Loucy (cell line): ENCODE results near the gene BACH2.

Experiments
- H2AFZ ChIP-seq: fragments of 200-600 bp; sonication (generic); 2 replicates; pipeline ENCODE4 v1.6.0; 2016; ENCODE audit warnings: antibody characterized with exemption, mild to moderate bottlenecking, low read length, moderate library complexity
- H3F3A ChIP-seq: fragments of 200-600 bp; 2 replicates; pipeline ENCODE4 v1.6.0; 2016; ENCODE audit warnings: antibody characterized with exemption, low read depth, mild to moderate bottlenecking
- H3K27me3 ChIP-seq: fragments of 200-600 bp; sonication (generic); 2 replicates; pipeline ENCODE4 v1.6.1; 2014; ENCODE audit warnings: low read length, mild to moderate bottlenecking; ENCODE audit not compliant: insufficient read depth, poor library complexity, severe bottlenecking
- H3K36me3 ChIP-seq: fragments of 200-600 bp; sonication (generic); 2 replicates; pipeline ENCODE4 v1.6.1; 2016; ENCODE audit warnings: low read length; ENCODE audit not compliant: insufficient read depth
- H3K4me1 ChIP-seq: fragments of 200-600 bp; sonication (generic); 2 replicates; pipeline ENCODE4 v1.5.1; 2014; ENCODE audit warnings: low read length, mild to moderate bottlenecking; ENCODE audit not compliant: insufficient read depth, poor library complexity, severe bottlenecking
- H3K4me2 ChIP-seq: fragments of 200-600 bp; sonication (generic); 2 replicates; pipeline ENCODE4 v1.6.0; 2014; ENCODE audit warnings: antibody characterized with exemption, low read length, low read depth, mild to moderate bottlenecking; ENCODE audit not compliant: poor library complexity, severe bottlenecking
- H3K4me3 ChIP-seq: fragments of 200-600 bp; sonication (generic); 2 replicates; pipeline ENCODE4 v1.5.1; 2014; ENCODE audit warnings: low read length, mild to moderate bottlenecking, mixed read lengths; ENCODE audit not compliant: poor library complexity, severe bottlenecking
- H3K79me2 ChIP-seq: fragments of 200-600 bp; sonication (generic); 2 replicates; pipeline ENCODE4 v1.6.1; 2014; ENCODE audit warnings: low read length; ENCODE audit not compliant: insufficient read depth
- H3K9ac ChIP-seq: fragments of 200-600 bp; sonication (generic); 2 replicates; pipeline ENCODE4 v1.6.0; 2014; ENCODE audit warnings: mild to moderate bottlenecking, low read depth, low read length, moderate library complexity; ENCODE audit not compliant: poor library complexity, severe bottlenecking
- H3K9me2 ChIP-seq: fragments of 200-600 bp; sonication (generic); replicated peaks from 2 replicates; pipeline ENCODE4 v1.6.1; 2016; ENCODE audit warnings: low read depth, low read length, mixed read lengths
- H3K9me3 ChIP-seq: fragments of 200-600 bp; sonication (generic); 2 replicates; pipeline ENCODE4 v1.6.1; 2014; ENCODE audit warnings: mild to moderate bottlenecking, antibody characterized with exemption, low read length, low read depth; ENCODE audit not compliant: insufficient read depth
- H4K20me1 ChIP-seq: fragments of 200-600 bp; sonication (generic); 2 replicates; pipeline ENCODE4 v1.6.0; 2014; ENCODE audit warnings: antibody characterized with exemption, low read length, mild to moderate bottlenecking; ENCODE audit not compliant: insufficient read depth, poor library complexity, severe bottlenecking
- CTCF ChIP-seq: fragments of 200-600 bp; sonication (generic); conservative IDR thresholded peaks from 2 replicates; pipeline ENCODE4 v1.5.1; 2014; ENCODE audit warnings: mild to moderate bottlenecking, antibody characterized with exemption, low read length
- EZH2phosphoT487 ChIP-seq: fragments of 200-600 bp; IDR thresholded peaks from 2 replicates; pipeline ENCODE4 v1.6.1; 2018; ENCODE audit warnings: antibody characterized with exemption, mild to moderate bottlenecking, moderate library complexity, borderline replicate concordance

The BACH2 gene

DNA sequence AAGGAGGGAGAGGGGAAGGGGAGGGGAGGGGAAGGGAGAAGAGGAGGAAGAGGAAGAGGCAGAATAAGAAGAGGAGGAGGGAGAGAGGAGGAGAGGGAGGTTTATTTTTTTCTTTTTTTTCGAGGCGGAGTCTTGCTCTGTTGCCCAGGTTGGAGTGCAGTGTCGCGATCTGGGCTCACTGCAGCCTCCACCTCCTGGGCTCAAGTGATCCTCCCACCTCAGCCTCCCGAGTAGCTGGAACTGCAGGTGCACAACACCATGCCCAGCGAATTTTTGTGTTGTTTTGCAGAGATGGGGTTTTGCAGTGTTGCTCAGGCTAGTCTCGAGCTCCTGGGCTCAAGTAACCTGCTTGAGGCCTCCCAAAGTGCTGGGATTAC is 408.5 kb downstream of the BACH2 start:
- H3F3A ChIP-seq, result no peaks in the 10 kb centered on the region
- no peak overlapping the region for H3K4me3 ChIP-seq
- no peaks in the 10 kb centered on the region for H3K9me3 ChIP-seq
- H3K4me1 ChIP-seq, result no peaks in the 10 kb centered on the region
- H3K9me2 ChIP-seq, result no peaks in the 10 kb centered on the region
- no peaks in the 10 kb centered on the region for H3K36me3 ChIP-seq
- H3K4me2 ChIP-seq, result no peak overlapping the region
- H3K27me3 ChIP-seq, result no peaks in the 10 kb centered on the region
- no peaks in the 10 kb centered on the region for H4K20me1 ChIP-seq
- no peaks in the 10 kb centered on the region for H3K79me2 ChIP-seq
- no peak overlapping the region for H3K9ac ChIP-seq
- H2AFZ ChIP-seq, result no peak overlapping the region
- TF ChIP-seq CTCF (no peak), EZH2phosphoT487 (no peak)

DNA sequence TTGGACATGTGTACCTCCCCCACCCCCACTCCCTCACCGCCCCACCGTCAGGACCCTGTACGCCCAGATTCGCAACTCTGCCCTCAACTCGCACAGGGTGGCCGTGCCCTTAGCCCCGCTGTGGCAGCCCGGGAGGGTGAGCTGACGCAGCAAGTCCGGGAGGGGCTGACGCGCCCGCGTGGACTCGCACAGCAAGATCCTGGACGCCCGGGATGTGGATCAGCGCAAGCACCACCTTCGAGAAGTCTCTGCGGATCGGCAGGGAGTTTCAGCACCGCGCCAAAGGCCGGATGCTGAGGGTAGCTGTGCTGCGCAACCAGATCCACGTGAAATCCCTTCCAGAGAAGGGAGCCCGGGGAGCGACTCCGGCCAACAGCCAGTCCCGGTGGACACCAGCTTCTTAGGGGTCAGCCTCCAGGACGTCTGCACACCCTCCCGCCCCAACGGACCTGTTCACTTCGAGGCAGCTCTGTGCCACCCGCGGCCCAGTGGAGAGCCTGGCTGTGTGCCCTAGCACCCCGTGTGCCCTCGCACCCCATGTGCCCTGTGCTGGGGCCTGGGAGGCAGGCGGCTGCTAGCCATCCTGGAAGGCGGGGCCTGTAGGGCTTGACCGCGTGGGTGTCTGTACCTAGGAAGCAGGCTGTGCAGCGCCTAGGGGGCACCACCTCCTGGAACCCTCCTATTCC is 409.0 kb downstream of the BACH2 start:
- Histone ChIP-seq H3K4me3 (no peak overlapping the region), H3K4me1 (no peaks in the 10 kb centered on the region), H4K20me1 (no peaks in the 10 kb centered on the region), H2AFZ (no peak overlapping the region), H3K36me3 (no peaks in the 10 kb centered on the region), H3K9me3 (no peaks in the 10 kb centered on the region), H3K9ac (no peak overlapping the region), H3K9me2 (no peaks in the 10 kb centered on the region), H3K27me3 (no peaks in the 10 kb centered on the region), H3F3A (no peaks in the 10 kb centered on the region), H3K4me2 (no peak overlapping the region), H3K79me2 (no peaks in the 10 kb centered on the region)
- TF ChIP-seq CTCF (no peak), EZH2phosphoT487 (no peak)

DNA sequence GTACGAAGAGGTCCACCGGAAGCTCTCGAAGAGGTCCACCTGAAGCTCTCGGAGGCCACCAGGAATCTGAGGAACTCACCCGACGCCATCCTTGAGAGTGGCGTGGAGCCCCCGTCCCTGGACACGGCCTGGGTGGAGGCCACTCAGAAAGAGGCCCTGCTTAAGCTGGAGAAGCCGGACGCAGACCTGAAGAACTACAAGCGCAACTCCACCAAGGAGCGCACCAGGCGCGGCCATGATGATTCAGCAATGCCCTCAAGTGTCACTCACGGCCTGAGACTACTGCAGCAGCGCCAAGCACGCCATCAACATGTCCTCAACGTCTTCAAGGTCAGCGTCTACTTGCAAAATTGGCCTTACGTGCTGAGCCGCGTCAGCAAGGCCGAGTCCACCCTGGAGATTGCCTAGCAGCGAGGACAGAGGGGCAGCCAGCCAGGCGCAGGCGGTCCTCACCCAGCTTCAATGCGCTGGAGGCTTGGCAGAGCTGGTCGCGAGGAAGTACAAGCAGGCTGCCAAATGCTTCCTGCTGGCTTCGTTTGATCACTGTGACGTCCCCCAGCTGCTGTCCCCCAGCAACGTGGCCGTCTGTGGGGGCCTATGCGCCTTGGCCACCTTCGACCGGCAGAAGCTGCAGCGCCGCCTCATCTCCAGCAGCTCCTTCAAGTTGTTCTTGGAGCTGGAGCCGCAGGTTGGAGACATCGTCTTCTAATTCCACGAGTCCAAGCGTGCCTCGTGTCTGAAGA is 410.1 kb downstream of the BACH2 start:
- H2AFZ ChIP-seq, result no peak overlapping the region
- H3K4me1 ChIP-seq, result no peaks in the 10 kb centered on the region
- no peak overlapping the region for H3K4me2 ChIP-seq
- no peaks in the 10 kb centered on the region for H3F3A ChIP-seq
- TF ChIP-seq EZH2phosphoT487 (no peak), CTCF (no peak)
- H3K27me3 ChIP-seq, result no peaks in the 10 kb centered on the region
- H3K9ac ChIP-seq, result no peak overlapping the region
- no peaks in the 10 kb centered on the region for H4K20me1 ChIP-seq
- H3K4me3 ChIP-seq, result no peak overlapping the region
- H3K9me2 ChIP-seq, result no peaks in the 10 kb centered on the region
- H3K9me3 ChIP-seq, result no peaks in the 10 kb centered on the region
- H3K36me3 ChIP-seq, result no peaks in the 10 kb centered on the region
- no peaks in the 10 kb centered on the region for H3K79me2 ChIP-seq
